HepG2 (cell line): Measurements from ENCODE around the gene TMEM145. TPM values are rescaled to one million over a fixed set of nuclear protein-coding genes. Genes with fewer than 3 reads are reported as not detected.

Experiments used
- ATAC-seq: fragments of 200-7000 bp; cut with Tn5 transposase; 3 replicates; pipeline ENCODE4 v1.9.1; 2020; ENCODE audit warnings: mild to moderate bottlenecking, moderate library complexity
- BruUV-seq: library from RNA; stranded (reverse); fragments of 400-500 nt; replicated peaks from 2 replicates; lab custom pipeline; 2021; lab: Mats Ljungman, UMichigan
- CTCF ChIA-PET: fragments of 300-600 bp; formaldehyde crosslinking; extraction: SDS; loops from one replicate; lab custom pipeline; 2021; ENCODE audit warnings: low total read pairs, inconsistent platforms, low intra/inter-chr PET ratio; lab: Yijun Ruan, JAX
- POLR2A ChIA-PET: fragments of 350-600 bp; sonication (Branson Sonifier 250); formaldehyde crosslinking; loops from one replicate; lab custom pipeline; 2020; ENCODE audit warnings: antibody characterized with exemption, inconsistent platforms; lab: Yijun Ruan, JAX
- DNase-seq: peaks from one replicate; pipeline ENCODE4 v3.0.0-alpha.2; 2015; ENCODE audit warnings: low spot score
- FAIRE-seq: peaks from 3 replicates; lab custom pipeline; 2011; peaks lifted over from hg19 to GRCh38; lab: Jason Lieb, UNC
- H2AFZ ChIP-seq: one replicate; pipeline ENCODE4 v1.6.1; 2011; ENCODE audit warnings: low read length, inconsistent platforms
- H3K27ac ChIP-seq: fragments of 300-600 bp; 3 replicates; pipeline ENCODE4 v1.8.0; 2011; ENCODE audit warnings: mixed run types, mild to moderate bottlenecking, mixed read lengths, low read length, inconsistent platforms; ENCODE audit not compliant: insufficient read depth; ENCODE audit errors: extremely low read length
- H3K27me3 ChIP-seq, 2 experiments: fragments of 200-600 bp in 1 of 2; 2 replicates in 1 of 2; 3 replicates in 1 of 2; pipeline versions ENCODE4 v1.6.0 to v1.8.0; 2011; ENCODE audit warnings: low read length in 2 of 2, mild to moderate bottlenecking in 2 of 2, moderate library complexity in 2 of 2, inconsistent platforms in 1 of 2; ENCODE audit not compliant: insufficient read depth in 2 of 2, control insufficient read depth in 1 of 2
- H3K36me3 ChIP-seq, 2 experiments: fragments of 200-600 bp in 1 of 2; replicated peaks in 1 of 2; 2 replicates in 1 of 2; 3 replicates in 1 of 2; pipeline versions ENCODE4 v1.5.1 to v1.8.0; 2011; ENCODE audit warnings: low read length in 2 of 2, inconsistent platforms in 1 of 2; ENCODE audit not compliant: insufficient read depth in 2 of 2, control insufficient read depth in 1 of 2
- H3K4me1 ChIP-seq: 2 replicates; pipeline ENCODE4 v1.5.1; 2012; ENCODE audit warnings: low read length, inconsistent platforms; ENCODE audit not compliant: insufficient read depth
- H3K4me2 ChIP-seq: 2 replicates; pipeline ENCODE4 v1.6.0; 2011; ENCODE audit warnings: low read depth, low read length, inconsistent platforms
- H3K4me3 ChIP-seq, 3 experiments: fragments of 200-600 bp in 1 of 3; sonication (generic), shearing (Covaris generic) in 1 of 3; replicated peaks in 1 of 3; 2 replicates each; pipeline ENCODE4 v1.5.1; 2011 to 2016; ENCODE audit warnings: low read length in 3 of 3, inconsistent platforms in 2 of 3, low read depth in 2 of 3, mild to moderate bottlenecking in 2 of 3, control low read depth in 1 of 3, mixed read lengths in 1 of 3; ENCODE audit not compliant: insufficient read depth in 1 of 3
- H3K79me2 ChIP-seq: one replicate; pipeline ENCODE4 v1.6.1; 2011; ENCODE audit warnings: low read length, inconsistent platforms; ENCODE audit not compliant: insufficient read depth
- H3K9ac ChIP-seq: 2 replicates; pipeline ENCODE4 v1.6.0; 2011; ENCODE audit warnings: mild to moderate bottlenecking, low read depth, low read length, inconsistent platforms; ENCODE audit not compliant: insufficient read depth
- H3K9me3 ChIP-seq: 2 replicates; pipeline ENCODE4 v1.5.1; 2012; ENCODE audit warnings: mild to moderate bottlenecking, low read length
- H4K20me1 ChIP-seq: 2 replicates; pipeline ENCODE4 v1.6.0; 2011; ENCODE audit warnings: inconsistent platforms, mild to moderate bottlenecking, low read length, moderate library complexity; ENCODE audit not compliant: insufficient read depth
- HNRNPH1 ChIP-seq: fragments of 200-400 bp; formaldehyde crosslinking; optimal IDR thresholded peaks from 2 replicates; pipeline ENCODE3; 2017; ENCODE audit warnings: mild to moderate bottlenecking, low read depth, low read length
- MEIS1 ChIP-seq: sonication (generic); formaldehyde crosslinking; IDR thresholded peaks from 2 replicates; pipeline ENCODE4 v1.9.0; 2021; ENCODE audit warnings: mild to moderate bottlenecking, missing genetic modification reagents, moderate library complexity, borderline replicate concordance
- MYC ChIP-seq: sonication (generic); formaldehyde crosslinking; IDR thresholded peaks from 2 replicates; pipeline ENCODE4 v1.9.0; 2021; ENCODE audit warnings: missing genetic modification reagents, borderline replicate concordance
- NFKB2 ChIP-seq: sonication (generic); formaldehyde crosslinking; IDR thresholded peaks from 2 replicates; pipeline ENCODE4 v1.4.0; 2020; ENCODE audit warnings: missing genetic modification reagents, borderline replicate concordance
- RXRB ChIP-seq: IDR thresholded peaks from 2 replicates; pipeline ENCODE4 v1.6.1; 2016; ENCODE audit warnings: borderline replicate concordance, missing genetic modification reagents, missing compliant biosample characterization
- ZC3H13 ChIP-seq: sonication (generic); formaldehyde crosslinking; IDR thresholded peaks from 2 replicates; pipeline ENCODE4 v1.8.1; 2023; ENCODE audit warnings: mild to moderate bottlenecking, missing genetic modification reagents, moderate library complexity
- ZNF770 ChIP-seq: sonication (generic); formaldehyde crosslinking; IDR thresholded peaks from 2 replicates; pipeline ENCODE4 v1.5.0; 2020; ENCODE audit warnings: mild to moderate bottlenecking, missing genetic modification reagents
- WGBS: methylation state at CpG from one replicate; pipeline ENCODE4 v1.1.6; 2017; ENCODE audit warnings: low lambda C conversion rate; 5-methylcytosine and 5-hydroxymethylcytosine counted together
- in situ Hi-C: cut with HindIII; loops from 2 replicates; pipeline ENCODE4 v1.10.0; 2017; ENCODE audit warnings: low pct_unique_long_range_greater_than_20kb; ENCODE audit not compliant: extremely low pct_ligation_motif_present
- intact Hi-C: fragments of 100-400 bp; cut with micrococcal nuclease; formaldehyde crosslinking; loops from one replicate; pipeline ENCODE4 v1.10.0; 2022; ENCODE audit not compliant: unreplicated experiment
- polyA plus RNA-seq, 8 experiments: library from polyadenylated mRNA; depleted of rRNA in 3 of 8; stranded (reverse) in 7 of 8; unstranded in 1 of 8; fragments of >200 nt; fragmentation: Illumina TruSeq in 4 of 8; extraction: Trizol in 4 of 8; gene quantifications; 2 replicates each; pipeline versions ENCODE4 v1.2.1 to v1.2.3, GENCODE V29; 2011 to 2016; ENCODE audit warnings: low read depth in 4 of 8, missing spikeins in 1 of 8, mixed read lengths in 1 of 8; ENCODE audit not compliant: insufficient read depth in 1 of 8
- total RNA-seq, 5 experiments: library from RNA; depleted of rRNA; stranded (reverse); fragments of >200 nt; fragmentation: Illumina TruSeq; extraction: Trizol; gene quantifications; 2 replicates each; pipeline ENCODE4 v1.2.3, GENCODE V29; 2016; ENCODE audit warnings: low read depth in 1 of 5

The TMEM145 gene
- total and polyA plus RNA-seq, 2 of the 13 experiments (the other 11 are each of a cell fraction or from before 2014, with no cell fraction given) = 0.07 to 5.1 TPM

GRCh38 chr19:42327381-42327780, 14.3 kb downstream of the TMEM145 start (continued):
- TF ChIP-seq ZC3H13 (no peak), MEIS1 (CRISPR knock-in tag) (no peak), MYC (CRISPR knock-in tag) (no peak), HNRNPH1 (no peak)
- TF ChIP-seq, all 625 proteins: peak for 0

- BruUV-seq = no TSS peak
- H3K4me2 ChIP-seq = peak overlapping the region; percentile 12; the same call in 1 of the 2 replicates
- 39% methylated on average over 1 of the region's 1 CpG for WGBS
- intact Hi-C loops (no loop called here), in situ Hi-C loops (no loop called here)
- POLR2A ChIA-PET = interaction anchor here (0.6 kb wide), 1 partner anchor 20 kb away, joined by 4 read pairs; no protein-coding TSS in a partner anchor
- no peak overlapping the region for H2AFZ ChIP-seq
- no peaks in the 10 kb centered on the region for H3K9me3 ChIP-seq
- TF ChIP-seq ZNF770 (0 out of 2 replicates have a peak, but pooled peaks have one; percentile 25), RXRB (CRISPR knock-in tag) (no peak), NFKB2 (CRISPR knock-in tag) (no peak)
- no peak overlapping the region for H3K4me3 ChIP-seq
- CTCF ChIA-PET = no interaction called here
- H3K4me1 ChIP-seq = peaks cover 31% of the 10 kb centered on the region
- H4K20me1 ChIP-seq = no peaks in the 10 kb centered on the region
- no peaks in the 10 kb centered on the region; a peak in 1 of 5 replicates for H3K36me3 ChIP-seq
- H3K27ac ChIP-seq = no peak overlapping the region
- DNase-seq = no peak
- ATAC-seq = no peak
- no peak for FAIRE-seq
- H3K9ac ChIP-seq = no peak overlapping the region
- H3K27me3 ChIP-seq = no peaks in the 10 kb centered on the region; a peak in 1 of 5 replicates
- peaks cover 21% of the 10 kb centered on the region for H3K79me2 ChIP-seq
Observed at GRCh38 chr19:42328106-42328505, 15.0 kb downstream of the TMEM145 start.
